GM21529 (cell line): ENCODE data around the gene GYS1.

Experiments
- ATAC-seq: cut with Tn5 transposase; IDR thresholded peaks from one replicate; pipeline ENCODE4 v1.9.1; 2021; ENCODE audit not compliant: unreplicated experiment

Gene GYS1

DNA sequence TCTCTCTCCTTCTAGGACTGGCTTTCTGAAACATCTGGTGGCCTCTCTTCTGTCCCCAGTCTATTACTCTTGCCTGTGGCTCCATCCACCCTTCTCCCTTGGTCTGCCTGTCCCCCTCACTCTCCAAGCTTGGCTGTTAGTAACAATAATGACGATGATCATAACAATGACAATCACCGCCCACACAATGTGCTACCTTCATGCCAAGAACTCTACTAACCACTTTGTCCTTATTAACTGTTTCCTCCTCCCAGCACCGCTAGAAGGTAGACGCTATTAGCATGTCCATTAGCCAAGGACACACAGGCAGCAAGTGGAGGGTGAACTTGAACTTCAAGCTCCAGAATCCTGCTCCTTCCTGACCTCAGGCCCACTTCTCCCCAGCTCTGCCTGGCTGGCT lies 2.7 kb downstream of the GYS1 start:
- no peak for ATAC-seq

DNA sequence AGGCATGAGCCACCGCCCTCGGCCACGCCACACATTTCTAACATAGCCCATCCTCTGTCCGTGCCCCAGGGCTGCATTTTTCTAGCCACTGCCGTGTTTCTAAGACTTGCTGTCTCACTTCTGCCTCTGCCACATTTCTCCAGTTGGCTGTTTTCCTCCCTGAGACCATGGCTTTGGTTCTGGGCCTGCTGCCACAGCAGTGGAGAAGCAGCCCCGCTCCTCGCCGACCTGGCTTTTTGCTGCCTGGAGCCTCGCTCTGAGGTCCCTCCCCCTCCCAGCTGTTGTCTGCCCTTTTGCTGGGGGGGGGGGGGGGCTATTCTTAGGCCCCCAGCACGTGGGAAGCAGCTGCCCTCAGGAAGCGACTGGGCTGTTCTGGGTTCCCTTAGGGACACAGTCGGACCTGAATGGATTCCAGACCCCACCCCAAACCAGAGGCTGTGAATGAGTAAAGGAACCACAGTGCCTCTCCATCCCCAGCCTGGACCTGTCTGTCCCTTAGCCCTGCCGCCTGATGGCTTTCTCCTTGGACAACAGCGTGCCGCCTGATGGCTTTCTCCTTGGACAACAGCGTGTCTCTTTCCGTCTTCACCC lies 3.3 kb downstream of the GYS1 start:
- ATAC-seq: no peak

GRCh38 chr19:48988860-48989259 lies 4.2 kb downstream of the GYS1 start:
- ATAC-seq: no peak

- ATAC-seq: no peak
These were observed 4.8 kb downstream of the GYS1 start for GRCh38 chr19:48988286-48988685.

DNA sequence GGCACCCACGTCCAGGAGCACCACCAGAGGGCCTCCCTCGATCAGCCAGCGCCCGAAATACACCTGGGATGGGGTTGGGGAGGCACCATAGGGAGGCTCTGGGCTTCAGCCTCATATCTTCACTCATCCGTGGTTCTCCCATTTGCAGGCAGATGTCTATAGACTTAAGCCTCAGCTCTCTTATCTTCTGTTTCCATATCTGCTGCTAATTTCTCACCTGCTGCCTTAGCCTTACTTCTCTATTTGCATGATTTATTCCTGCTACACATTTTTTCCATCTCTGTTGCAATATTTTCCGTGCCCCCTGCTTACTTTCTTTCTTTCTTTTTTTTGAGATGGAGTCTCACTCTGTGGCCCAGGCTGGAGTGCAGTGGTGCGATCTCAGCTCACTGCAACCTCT lies 5.8 kb downstream of the GYS1 start:
- ATAC-seq: no peak

GRCh38 chr19:48986211-48986610 lies 6.9 kb downstream of the GYS1 start:
- ATAC-seq: no peak

- ATAC-seq: no peak
These were observed 7.4 kb downstream of the GYS1 start for GRCh38 chr19:48985711-48986110.

DNA sequence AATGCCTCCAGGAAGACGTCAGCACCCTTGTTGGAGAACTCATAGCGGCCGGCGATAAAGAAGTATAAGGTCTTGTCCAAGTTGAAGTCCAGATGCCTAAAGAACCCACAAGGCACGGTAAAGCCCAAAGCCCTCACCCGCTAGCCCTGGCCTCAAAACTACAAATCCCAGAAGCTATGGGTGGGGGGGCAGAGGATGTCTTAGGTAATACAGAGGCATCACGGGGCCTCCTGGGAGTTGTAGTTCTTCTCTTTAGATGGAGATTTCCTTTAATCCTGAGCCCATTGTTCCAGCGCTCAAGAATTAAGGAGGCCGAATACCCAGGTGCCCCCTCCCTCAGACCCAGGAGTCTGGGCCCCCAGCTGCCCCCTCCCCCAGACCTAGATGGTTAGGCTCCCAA lies 10.8 kb downstream of the GYS1 start:
- ATAC-seq: no peak

GRCh38 chr19:48977061-48977460 lies 16.0 kb downstream of the GYS1 start:
- no peak for ATAC-seq

DNA sequence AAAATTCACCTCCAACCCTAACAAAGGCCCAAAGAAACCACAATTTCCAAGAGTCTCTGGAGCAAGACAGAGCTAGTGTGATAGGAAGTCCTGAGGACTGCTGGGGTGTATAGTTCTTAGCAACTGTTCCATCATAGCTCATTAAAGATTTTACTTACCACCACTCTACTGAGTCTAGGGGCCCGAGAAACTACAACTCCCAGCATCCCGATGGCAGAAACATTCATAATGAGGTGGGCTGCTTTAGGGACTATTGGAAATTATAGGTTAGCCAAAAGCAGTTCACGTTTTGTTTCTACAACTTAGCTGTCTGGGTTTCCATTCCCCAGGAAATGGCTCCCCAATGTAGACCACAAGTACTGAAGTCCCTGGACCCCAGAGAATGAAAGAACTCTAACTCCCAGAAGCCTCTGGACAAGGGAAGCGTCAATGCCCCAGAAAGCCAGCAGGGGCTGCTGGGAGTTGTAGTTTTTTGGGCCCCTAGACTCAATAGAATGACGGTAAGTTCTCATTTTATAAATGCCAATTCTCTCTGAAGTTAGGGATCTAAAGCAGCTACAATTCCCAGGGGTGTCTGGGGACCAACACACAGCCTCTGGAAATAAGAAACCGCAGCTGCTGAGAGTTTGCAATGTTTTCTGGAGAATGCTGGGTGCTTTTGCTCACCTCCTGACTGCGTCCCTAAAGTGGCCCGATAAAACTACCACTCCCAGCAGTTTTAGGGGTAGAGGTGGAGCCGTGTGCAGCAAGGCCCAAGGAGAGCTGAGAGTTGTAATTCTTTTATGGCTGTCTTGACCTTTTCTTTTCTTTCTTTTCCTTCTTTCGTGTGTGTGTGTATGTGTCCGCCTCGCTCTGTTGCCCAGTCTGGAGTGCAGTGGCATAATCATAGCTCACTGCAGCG lies 16.9 kb downstream of the GYS1 start:
- ATAC-seq: no peak

DNA sequence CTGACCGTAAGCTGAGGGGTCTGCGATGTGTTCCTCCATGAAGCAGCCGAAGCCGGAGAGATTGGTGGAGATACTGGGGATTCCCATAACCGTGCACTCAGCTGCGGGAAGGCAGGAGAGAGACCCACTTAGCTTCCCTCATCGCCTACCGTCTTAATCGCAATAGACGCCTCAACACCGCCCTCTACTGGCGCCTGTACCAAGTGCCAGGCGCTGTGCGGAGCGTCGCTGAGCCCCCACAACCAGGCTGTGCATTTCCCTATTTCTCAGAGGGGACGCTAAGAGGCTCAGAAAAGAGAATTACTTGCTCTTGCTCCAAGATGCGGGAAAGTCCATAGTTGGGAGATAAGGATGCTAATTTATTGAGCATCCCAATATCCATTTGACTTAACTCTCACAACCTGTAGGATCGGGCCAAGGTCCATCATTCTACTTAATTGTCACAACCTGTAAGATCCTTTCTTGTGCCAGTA lies 22.1 kb downstream of the GYS1 start:
- ATAC-seq: no peak

DNA sequence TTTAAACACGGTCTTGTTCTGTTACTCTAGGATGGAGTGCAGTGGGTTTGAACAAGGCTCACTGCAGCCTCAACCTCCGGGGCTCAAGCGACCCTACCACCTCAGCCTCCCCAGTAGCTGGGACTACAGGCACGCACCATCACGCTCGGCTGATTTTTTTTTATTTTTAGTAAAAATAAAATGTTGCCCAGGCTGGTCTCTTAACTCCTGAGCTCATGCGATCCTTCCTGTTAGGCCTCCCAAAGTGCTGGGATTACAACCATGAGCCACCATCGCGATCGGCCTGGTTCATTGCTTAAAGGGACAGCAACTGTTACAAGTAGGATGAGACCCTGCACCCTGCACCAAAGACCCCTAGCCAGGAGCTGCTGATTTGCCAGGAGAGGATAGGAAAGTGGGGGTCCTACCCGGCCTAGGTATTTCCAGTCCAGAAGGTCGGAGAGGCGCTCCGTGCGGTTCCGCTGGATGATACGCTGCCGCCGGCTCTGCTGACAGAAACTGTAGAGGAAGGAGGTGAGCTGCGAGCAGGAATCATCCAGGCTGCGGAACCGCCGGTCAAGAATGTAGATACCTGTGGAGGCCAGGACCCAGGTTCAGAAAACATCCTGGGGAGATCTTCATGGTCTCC lies 22.9 kb downstream of the GYS1 start:
- no peak for ATAC-seq

- no peak for ATAC-seq
These were observed 23.6 kb downstream of the GYS1 start for GRCh38 chr19:48969276-48970138.

GRCh38 chr19:48968813-48969218 lies 24.3 kb downstream of the GYS1 start:
- ATAC-seq: no peak

DNA sequence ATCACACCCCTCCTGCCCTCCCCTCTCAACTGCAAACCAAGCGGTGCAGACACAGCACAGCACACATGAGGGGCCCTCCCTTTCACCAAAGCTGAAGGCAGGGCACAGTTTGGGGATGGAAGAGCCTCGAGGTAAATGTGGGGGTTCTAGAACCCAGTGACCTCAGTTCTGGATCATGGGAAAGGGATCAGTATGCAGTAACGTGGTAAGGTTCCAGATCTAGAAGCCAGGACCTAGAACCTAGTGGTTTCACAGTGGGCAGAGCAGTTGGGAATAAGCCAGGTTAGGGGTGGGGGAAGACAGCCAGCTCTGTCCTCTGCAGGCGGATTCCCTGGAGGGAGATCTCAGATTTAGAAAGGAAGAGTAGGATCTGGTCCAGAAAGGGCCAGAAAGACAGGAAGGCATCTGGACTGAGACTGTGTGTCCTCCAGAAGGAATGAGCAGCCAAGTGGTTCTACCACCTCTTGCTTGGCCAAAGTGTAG lies 24.9 kb downstream of the GYS1 start:
- ATAC-seq: no peak

GRCh38 chr19:48967346-48968178 lies 25.5 kb downstream of the GYS1 start:
- ATAC-seq: no peak

DNA sequence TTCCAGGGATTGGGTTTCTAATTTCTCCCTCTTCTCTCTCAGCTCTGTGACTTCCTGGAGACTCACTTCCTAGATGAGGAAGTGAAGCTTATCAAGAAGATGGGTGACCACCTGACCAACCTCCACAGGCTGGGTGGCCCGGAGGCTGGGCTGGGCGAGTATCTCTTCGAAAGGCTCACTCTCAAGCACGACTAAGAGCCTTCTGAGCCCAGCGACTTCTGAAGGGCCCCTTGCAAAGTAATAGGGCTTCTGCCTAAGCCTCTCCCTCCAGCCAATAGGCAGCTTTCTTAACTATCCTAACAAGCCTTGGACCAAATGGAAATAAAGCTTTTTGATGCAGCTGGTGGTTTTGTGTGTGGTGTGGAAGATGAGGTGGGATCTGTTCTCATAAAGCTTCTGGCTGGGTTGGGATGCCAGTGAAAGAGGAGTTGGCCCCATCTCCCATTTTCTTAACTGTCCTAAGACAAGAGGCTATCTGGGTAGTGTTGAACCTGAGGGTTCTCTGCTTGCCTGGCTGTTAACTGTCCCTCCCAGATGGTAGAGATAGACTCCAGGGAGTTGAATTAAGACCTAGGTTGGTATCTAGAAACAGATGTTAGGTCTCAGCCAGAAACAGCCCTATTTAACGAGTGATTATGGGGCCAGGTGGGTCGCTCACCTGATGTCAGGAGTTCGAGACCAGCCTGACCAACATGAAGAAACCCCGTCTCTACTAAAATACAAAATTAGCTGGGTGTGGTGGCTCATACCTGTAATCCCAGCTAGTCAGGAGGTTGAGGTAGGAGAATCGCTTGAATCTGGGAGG lies 26.4 kb downstream of the GYS1 start:
- ATAC-seq: no peak

DNA sequence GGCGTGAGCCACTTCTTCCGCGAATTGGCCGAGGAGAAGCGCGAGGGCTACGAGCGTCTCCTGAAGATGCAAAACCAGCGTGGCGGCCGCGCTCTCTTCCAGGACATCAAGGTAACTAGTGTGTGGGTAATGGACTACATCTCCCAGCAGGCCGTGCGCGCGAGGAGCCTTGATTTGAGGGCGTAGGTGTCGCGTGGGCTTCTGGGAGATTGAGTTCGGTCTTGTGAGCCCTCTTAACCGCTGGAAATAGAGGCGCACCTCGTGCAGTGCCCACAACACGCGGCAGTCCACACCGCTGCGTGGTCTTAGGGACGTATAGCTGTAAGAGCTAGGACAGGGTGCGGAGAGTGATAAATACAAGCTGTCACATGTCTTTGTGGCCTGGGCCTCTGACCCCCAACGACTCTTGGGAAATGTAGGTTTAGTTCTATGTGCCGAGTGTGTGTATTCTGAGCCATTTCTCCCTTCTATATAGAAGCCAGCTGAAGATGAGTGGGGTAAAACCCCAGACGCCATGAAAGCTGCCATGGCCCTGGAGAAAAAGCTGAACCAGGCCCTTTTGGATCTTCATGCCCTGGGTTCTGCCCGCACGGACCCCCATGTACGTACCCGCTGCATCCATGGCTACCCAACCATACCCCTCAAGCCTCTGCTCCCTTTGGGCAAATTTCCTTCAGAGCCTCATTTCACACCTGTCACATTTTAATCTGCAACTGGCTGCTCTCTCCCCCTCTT lies 27.1 kb downstream of the GYS1 start:
- no peak for ATAC-seq
